ENCODE data around the gene KASH5. TPM values are rescaled to one million over a fixed set of nuclear protein-coding genes. Genes with fewer than 3 reads are reported as not detected.
A peak's percentile ranks its signal among the peaks of the same experiment; 100 is the strongest.

KASH5 gene
- total and polyA plus RNA-seq, 2 experiments from 2014 or later: 0.44 TPM; not detected in 1

GRCh38 chr19:49432141-49433073 lies 44.4 kb downstream of the KASH5 start:
- DNase-seq (ENCODE audit: low spot score): peak; percentile 97
- Histone ChIP-seq H3K27ac (ENCODE audit: low read depth) (no peak overlapping the region), H3K4me3 (peak overlapping the region; percentile 72), H3K27me3 (ENCODE audit: insufficient read depth) (peaks cover 68% of the 10 kb centered on the region), H3K4me2 (peak overlapping the region; percentile 86), H3K4me1 (ENCODE audit: insufficient read depth) (peaks cover 32% of the 10 kb centered on the region), H4K20me1 (replicated peaks; ENCODE audit: insufficient read depth) (no peaks in the 10 kb centered on the region), H3K36me3 (ENCODE audit: insufficient read depth) (no peaks in the 10 kb centered on the region), H3F3A (replicated peaks; ENCODE audit: low read depth) (peaks cover 38% of the 10 kb centered on the region), H3K9me2 (ENCODE audit: insufficient read depth) (no peaks in the 10 kb centered on the region), H2AFZ (peak overlapping the region; percentile 59; the same call in 1 of the 2 replicates), H3K79me2 (replicated peaks; ENCODE audit: insufficient read depth) (no peaks in the 10 kb centered on the region)
- peaks cover 13% of the 10 kb centered on the region; the same call in 2 of the 3 replicates for H3K9me3 Mint-ChIP-seq
- H3K36me3 Mint-ChIP-seq (ENCODE audit: low read depth): peaks cover 5% of the 10 kb centered on the region
- peak overlapping the region; percentile 72 for H3K4me3 Mint-ChIP-seq
- TF ChIP-seq STAT1 (IDR thresholded peaks at IDR 0.05; ENCODE audit: unreplicated experiment): no peak
- no peak for TF ChIP-seq EZH2phosphoT487 (IDR thresholded peaks at IDR 0.05; ENCODE audit: unreplicated experiment)
- TF ChIP-seq JUNB (IDR thresholded peaks at IDR 0.05; ENCODE audit: unreplicated experiment): no peak
- peak; percentile 74 for TF ChIP-seq POLR2AphosphoS5 (IDR thresholded peaks at IDR 0.05; ENCODE audit: low read depth)
- no peak for TF ChIP-seq ZNF331 (CRISPR knock-in tag; IDR thresholded peaks at IDR 0.05; ENCODE audit: low read depth)
- TF ChIP-seq, protein P1, sequence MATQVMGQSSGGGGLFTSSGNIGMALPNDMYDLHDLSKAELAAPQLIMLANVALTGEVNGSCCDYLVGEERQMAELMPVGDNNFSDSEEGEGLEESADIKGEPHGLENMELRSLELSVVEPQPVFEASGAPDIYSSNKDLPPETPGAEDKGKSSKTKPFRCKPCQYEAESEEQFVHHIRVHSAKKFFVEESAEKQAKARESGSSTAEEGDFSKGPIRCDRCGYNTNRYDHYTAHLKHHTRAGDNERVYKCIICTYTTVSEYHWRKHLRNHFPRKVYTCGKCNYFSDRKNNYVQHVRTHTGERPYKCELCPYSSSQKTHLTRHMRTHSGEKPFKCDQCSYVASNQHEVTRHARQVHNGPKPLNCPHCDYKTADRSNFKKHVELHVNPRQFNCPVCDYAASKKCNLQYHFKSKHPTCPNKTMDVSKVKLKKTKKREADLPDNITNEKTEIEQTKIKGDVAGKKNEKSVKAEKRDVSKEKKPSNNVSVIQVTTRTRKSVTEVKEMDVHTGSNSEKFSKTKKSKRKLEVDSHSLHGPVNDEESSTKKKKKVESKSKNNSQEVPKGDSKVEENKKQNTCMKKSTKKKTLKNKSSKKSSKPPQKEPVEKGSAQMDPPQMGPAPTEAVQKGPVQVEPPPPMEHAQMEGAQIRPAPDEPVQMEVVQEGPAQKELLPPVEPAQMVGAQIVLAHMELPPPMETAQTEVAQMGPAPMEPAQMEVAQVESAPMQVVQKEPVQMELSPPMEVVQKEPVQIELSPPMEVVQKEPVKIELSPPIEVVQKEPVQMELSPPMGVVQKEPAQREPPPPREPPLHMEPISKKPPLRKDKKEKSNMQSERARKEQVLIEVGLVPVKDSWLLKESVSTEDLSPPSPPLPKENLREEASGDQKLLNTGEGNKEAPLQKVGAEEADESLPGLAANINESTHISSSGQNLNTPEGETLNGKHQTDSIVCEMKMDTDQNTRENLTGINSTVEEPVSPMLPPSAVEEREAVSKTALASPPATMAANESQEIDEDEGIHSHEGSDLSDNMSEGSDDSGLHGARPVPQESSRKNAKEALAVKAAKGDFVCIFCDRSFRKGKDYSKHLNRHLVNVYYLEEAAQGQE (IDR thresholded peaks at IDR 0.05; ENCODE audit: unreplicated experiment): no peak
- TF ChIP-seq, protein P2, sequence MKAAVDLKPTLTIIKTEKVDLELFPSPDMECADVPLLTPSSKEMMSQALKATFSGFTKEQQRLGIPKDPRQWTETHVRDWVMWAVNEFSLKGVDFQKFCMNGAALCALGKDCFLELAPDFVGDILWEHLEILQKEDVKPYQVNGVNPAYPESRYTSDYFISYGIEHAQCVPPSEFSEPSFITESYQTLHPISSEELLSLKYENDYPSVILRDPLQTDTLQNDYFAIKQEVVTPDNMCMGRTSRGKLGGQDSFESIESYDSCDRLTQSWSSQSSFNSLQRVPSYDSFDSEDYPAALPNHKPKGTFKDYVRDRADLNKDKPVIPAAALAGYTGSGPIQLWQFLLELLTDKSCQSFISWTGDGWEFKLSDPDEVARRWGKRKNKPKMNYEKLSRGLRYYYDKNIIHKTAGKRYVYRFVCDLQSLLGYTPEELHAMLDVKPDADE (IDR thresholded peaks at IDR 0.05): no peak
- no peak for TF ChIP-seq ZNF114 (CRISPR knock-in tag; IDR thresholded peaks at IDR 0.05)
- no peak for TF ChIP-seq NANOG (IDR thresholded peaks at IDR 0.05; ENCODE audit: borderline replicate concordance)
- peak in 1 of 2 experiments; percentile 24; a peak in 2 of 4 replicates for TF ChIP-seq CTCF (conservative IDR thresholded peaks at IDR 0.05; ENCODE audit: low read depth in 2 of 2)
- no peak for TF ChIP-seq EZH2 (IDR thresholded peaks at IDR 0.05; ENCODE audit: low read depth, unreplicated experiment)
- peaks cover 64% of the 10 kb centered on the region for H3K27me3 Mint-ChIP-seq (ENCODE audit: insufficient read depth, low read depth, poor library complexity)
- H3K27ac Mint-ChIP-seq: no peak overlapping the region
- peak; percentile 64 for ATAC-seq
- peaks cover 49% of the 10 kb centered on the region for H3K4me1 Mint-ChIP-seq

Measured in GM23338 (cell line).